HG03575 (cell line): ENCODE results near the gene EVI5.
"Not testable (repeated sequence)": the region's sequence is repeated elsewhere in the genome, so short reads cannot be mapped to it uniquely, and the experiment has no call there.

ENCODE experiments used
- ATAC-seq: cut with Tn5 transposase; IDR thresholded peaks from one replicate; pipeline ENCODE4 v1.9.1; 2021; ENCODE audit not compliant: unreplicated experiment, insufficient number of reproducible peaks, low FRiP score; ENCODE audit errors: extremely low read depth

The EVI5 gene

DNA sequence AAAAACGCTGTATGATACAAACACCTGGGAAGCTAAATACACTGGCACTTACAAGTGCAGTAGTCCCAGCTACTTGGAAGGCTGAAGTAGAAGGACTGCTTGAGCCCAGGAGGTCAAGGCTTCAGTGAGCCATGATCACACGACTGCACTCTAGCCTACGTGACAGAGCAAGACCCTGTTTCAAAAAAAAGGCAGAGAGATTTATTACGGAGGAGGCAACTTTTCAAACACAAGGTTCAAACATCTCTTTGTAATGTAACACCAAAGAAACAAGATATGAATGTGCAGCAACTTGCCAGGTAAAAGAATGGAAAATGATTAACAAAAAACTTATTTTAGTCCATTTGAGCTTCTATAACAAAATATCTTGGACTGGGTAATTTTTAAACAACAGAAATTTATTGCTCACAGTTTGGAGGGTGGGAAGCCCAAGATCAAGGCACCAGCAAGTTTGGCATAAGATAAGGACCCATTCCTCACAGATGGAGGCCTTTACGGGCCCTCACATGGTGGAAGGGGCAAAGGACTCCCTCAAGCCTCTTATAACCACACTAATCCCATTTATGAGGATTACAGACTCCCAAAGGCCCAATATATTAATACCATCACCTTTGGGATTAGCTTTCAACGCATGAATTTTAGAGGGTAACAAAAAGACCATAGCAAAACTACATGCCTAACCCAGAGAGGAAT, 73.3 kb downstream of the EVI5 start:
- no peak for ATAC-seq

DNA sequence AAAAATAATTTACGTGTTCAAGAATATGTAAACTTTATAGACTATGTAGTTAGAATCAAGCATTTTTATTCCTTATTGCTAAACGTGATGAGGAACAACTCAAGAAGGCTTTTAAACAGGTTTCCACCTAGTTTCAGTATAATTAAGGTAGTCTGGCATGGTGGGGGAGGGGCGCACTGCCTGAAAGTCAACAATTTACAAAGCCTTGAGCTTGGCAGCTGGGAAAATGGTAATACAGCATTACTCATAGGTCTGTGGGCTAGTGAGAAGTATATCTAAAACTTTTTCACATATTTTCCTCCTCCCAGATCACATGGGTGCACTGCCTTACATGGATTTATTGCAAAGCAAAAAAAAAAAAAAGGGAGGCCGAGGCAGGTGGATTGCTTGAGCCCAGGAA, 75.2 kb downstream of the EVI5 start:
- no peak for ATAC-seq

DNA sequence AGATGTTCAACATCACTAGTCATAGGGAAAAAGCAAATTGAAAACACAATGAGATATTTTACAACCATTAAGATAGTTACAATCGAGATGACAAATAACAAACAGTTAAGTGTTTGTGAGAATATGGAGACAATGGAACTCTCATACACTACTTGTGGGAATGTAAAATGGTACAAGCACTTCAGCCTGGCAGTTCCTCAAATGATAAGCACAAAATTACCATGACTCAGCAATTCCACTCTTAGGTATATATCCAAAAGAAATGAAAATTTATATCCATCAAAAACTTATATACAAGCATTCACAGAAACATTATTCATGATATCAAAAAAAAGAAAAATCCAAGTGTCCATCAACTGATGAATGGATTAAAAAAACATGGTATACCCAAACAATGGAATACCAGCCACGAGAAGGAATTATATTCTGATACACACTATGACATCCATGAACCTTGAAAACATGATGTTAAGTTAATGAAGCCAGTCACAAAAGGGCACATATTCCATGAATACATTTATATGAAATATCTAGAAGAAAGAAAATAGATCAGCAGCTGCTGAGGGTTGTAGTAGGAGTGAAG, 76.4 kb downstream of the EVI5 start:
- no peak for ATAC-seq

DNA sequence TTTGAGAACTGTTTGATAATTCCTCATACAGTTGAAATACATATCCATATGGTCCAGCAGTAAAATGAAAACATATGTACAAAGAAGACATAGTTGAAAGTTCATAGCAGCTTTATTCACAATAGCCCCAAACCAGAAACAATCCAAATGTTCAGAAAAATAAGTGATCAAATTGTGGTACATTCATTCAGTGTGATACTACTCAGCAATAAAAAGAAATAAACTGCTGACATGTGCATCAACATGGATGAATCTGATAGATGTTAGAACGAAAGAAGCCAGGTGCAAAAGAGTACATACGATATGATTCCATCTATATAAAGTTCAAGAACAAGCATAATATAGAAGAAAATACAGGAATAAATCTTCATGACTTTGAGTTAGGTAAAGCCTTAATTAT, 77.2 kb downstream of the EVI5 start:
- no peak for ATAC-seq

DNA sequence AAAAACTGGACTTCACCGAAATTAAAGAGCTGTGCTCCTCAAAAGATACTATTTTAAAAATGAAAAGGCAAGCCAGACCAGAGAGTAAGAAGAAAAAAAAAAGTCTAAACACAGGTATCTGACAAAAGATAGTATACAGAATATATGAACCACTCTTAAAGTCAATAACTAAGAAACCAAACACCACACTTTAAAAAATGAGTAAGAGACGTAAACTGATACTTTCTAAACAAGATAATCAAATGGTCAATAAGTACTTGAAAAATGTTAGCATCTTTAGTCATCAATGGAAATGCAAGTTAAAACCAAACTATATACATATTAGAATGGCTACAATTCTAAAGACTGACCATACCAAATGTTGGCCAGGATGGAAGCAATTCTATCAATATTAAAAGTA, 77.6 kb downstream of the EVI5 start:
- no peak for ATAC-seq

DNA sequence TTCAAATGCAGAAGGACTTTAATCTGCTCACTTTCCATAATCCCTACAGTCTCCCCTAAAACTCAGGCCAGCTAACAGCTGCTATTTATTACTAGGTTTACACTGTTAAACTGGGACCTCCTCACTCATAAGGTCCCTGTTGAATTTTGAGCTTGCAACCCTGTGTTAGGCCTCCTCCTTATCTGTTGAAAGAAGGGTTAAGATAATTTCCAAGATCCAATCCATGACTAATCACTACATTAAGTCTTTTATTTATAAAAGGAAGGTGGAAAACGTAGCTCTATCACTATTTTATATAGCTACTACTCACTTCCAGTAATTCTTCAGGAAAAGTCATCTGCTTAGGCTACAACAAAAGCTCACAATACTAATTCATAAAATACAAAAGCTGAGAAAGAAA, 79.5 kb downstream of the EVI5 start:
- no peak for ATAC-seq

DNA sequence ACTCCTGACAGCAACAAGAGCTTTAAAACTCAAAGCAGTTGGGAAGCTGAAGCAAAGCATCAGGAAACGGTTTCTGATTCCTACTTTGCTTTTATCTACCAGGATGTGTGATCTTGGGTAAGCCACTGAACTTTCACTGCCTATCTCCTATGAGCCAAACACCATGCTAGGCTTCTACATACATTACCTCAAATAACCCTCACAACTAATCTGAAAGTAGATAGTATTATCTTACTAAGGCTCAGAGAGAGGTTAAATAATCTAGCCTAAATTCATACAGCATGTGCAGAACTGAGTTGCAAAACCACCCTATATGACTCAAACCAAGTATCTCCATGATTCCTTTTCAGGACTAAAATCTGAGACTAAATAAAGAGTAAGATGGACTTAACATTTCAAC, 83.8 kb downstream of the EVI5 start:
- ATAC-seq = no peak

DNA sequence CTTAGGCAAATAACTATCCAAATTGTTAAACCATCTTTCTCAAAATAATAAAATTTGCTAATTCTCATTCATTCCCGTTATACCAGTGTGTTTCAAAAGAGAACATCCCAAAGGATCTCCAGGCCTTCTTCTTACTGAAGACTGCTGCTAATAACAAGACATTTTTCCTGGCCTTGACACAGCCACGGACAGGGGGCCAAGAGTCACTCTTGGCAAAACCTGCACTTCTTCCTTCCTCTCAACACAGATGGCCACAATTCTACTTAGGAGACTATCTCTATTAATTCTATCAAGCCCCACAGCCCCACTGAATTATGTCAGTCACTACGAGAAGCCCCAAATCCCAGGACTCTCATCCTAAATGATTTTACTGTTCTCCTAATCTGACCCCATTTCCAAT, 86.0 kb downstream of the EVI5 start:
- no peak for ATAC-seq

DNA sequence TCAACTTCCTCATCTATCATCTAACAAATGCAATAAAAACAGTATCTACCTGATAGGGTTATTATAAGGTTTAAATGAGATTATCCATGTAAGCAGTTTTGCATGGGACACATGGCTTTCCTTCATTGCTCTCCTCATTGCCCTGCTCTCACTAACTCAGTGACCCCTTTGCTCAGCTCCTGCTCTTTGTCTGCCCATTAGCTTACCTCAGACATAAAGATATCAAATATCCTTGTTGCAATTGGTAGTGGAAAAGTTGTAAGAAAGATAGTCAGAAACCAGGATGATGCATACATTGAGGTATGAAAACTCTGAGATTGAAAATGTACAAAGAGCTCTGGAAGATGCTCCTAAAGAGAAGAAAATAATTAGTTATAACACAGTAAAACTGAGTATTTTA, 89.8 kb downstream of the EVI5 start:
- no peak for ATAC-seq

DNA sequence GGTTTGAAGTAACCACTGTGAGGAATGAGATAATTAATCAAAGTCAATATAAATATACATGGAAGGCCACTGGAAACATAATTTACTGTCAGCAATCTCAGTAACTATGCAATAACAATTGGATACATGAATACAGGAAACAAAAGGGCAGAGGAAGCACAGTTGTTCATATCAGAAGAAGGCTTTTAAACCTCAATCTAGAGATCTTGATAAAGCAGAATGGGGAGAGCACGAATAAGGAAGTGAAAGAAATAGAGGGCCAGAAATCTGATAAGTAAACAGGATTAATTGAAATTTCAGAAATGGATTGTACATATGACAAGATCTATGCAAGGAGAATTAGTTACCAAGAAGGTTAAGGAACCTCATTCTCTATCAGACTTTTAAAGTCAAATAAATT, 93.0 kb downstream of the EVI5 start:
- no peak for ATAC-seq

DNA sequence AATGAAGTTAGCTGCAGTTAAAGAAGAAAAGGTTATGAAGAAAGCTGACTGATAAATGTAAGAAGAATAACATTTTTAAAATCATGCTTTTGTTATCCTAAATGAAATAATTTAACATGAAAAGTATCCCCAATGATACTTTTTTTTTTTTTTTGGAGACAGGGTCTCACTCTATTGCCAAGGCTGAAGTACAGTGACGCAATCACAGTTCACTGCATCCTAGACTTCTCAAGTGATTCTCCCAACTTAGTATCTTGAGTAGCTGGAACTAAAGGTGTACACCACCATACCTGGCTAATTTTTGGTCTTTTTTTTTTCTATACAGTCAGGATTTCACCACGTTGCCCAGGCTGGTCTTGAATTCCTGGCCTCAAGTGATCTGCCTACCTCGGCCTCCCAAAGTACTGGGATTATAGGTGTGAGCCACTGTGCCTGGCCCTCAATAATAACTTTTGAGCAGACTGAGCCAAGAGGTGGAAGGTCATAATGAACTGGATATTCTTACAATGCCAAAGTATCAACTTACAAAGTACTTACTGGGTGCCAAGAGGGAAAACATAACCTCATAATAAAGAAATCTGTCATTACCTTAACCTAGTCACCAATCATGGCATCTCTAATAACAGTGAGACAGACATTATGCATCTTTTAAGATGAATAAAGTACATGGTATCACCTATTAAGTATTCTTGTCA, 94.5 kb downstream of the EVI5 start:
- ATAC-seq = no peak

DNA sequence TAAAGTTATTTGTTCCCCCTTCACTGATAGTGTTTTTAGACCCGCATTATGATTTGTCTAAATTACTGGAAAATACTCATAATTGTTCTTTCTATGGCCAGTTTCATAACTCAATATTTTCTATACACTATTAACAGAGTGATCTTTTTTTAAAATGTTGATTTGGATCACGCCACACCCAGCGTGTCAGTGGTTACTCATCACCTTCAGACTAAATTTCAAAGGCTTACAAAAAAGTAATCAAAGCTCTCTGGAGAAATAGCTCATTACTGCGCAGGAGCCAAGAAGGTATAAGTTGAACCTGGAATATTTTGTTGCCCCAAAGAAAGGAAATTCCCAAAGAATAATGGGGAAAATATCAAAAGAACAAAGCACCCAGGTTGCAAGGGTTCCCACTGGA, 104.9 kb downstream of the EVI5 start:
- ATAC-seq = no peak

DNA sequence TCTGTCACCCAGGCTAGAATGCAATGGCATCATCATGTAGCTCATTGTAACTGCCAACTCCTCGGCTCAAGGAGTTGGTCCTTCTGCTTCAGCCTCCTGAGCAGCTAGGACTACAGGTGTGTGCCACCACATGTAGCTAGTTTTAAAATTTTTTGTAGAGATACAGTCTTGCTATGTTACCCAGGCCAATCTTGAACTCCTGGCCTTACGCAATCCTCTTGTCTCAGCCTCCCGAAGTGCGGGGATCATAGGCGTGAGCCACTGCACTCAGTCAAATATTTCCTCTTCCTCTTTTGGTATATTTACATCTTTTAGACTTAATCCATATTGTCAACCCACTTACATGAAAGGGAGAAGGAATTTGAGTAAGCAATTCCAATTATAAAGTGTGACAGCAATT, 121.1 kb downstream of the EVI5 start:
- no peak for ATAC-seq

DNA sequence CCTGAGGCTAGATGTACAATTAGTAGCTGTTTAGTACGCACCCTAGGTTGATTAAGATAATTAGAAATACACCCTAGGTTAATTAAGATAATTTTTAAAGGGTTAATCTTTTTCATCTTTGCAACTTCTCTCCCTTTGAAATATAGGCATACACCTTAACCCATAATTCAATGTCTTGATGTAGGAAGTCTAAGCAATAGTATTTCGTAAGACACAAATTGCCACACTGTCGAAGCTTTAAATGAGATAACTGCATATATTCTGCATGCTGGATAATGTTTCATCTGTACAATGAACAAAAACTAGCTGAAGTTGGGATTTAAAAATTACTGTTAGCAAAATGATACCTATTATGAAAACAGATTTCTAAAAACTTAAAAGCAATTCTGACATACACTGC, 122.9 kb downstream of the EVI5 start:
- no peak for ATAC-seq

DNA sequence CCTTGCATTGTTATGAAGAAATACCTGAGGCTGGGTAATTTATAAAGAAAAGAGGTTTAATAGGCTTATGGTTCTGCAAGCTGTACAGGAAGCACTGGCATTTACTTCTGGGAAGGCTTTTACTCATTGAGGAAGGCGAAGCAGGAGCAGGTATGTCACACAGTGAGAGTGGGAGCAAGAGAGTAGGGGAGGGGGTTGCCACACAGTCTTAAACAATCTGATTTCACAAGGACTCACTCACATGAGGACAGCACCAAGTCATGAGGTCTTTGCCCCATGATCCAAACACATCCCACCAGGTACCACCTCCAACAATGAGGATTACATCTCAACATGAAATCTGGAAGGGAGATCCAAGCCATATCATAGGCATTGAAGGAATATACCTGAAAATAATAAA, 127.2 kb downstream of the EVI5 start:
- no peak for ATAC-seq

DNA sequence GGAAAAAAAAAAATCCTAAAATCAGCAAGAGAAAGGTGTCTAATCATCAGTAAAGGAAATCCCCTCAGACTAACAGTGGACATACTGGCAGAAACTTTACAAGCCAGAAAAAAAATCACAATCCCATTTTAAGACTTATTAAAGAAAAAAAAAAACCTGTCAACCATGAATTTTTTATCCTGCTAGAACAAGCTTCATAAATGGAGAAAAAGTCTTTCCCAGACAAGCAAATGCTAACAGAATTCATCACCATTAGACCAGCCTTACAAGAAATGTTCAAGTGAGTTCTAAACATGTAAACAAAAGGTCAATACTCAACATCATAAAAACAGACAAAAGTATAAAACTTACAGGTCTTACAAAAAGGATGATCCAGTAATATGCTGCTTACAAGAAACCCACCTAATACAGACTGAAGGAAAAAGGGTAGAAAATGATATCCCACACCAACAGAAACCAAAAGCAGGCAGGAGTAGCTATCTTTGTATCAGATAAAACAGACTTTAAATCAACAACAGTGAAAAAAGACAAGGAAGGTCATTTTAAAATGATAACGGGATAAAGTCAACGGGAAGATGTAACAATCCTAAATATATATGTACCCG, 129.6 kb downstream of the EVI5 start:
- ATAC-seq = no peak

DNA sequence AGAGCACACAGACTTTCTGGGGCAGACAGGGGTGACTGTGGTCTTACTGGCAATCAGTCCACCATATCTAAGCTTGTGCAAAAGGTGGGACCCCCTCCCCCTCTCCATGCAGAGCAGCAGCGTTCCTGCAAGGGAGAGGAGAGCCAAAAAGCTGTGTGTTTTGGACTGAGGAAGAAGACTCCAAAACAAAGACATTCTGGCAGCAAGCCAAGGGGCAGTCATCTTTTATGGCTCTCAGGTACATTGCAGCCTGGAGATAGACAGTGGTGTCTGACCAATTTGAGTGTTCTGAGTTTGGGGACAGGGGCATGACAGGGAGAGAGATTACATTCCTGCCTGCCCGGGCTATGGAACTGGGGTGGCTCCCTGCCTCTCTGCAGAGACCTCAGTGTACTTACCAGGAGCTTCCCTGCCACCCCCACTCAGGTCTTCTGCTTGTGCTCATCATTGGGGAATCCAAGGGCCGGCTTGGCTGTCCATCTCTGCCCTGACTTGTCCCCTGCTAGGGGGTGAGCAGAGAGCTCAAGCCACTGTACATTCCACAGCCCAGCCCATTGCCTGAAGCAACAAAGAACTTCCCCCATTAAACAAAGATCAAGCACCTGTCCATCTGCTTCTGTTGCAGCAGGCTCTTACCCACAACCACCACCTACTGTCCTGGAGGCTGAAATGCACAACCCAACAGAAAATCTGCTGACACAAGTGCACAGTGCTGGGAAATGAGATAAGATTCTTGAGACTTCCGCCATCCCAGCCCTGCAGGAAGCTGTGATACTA, 131.1 kb downstream of the EVI5 start:
- ATAC-seq = no peak

DNA sequence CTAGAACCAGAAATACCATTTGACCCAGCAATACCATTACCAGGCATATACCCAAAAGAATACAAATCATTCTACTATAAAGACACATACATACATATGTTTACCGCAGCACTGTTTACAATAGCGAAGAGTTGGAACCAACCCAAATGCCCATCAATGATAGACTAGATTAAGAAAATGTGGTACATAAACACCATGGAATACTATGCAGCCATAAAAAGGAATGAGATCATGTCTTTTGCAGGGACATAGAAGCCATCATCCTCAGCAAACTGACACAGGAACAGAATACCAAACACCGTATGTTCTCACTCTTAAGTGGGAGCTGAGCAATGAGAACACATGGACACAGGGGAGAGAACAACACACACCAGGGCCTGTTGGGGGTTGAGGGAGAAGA, 144.2 kb downstream of the EVI5 start:
- not testable (repeated sequence) for ATAC-seq

DNA sequence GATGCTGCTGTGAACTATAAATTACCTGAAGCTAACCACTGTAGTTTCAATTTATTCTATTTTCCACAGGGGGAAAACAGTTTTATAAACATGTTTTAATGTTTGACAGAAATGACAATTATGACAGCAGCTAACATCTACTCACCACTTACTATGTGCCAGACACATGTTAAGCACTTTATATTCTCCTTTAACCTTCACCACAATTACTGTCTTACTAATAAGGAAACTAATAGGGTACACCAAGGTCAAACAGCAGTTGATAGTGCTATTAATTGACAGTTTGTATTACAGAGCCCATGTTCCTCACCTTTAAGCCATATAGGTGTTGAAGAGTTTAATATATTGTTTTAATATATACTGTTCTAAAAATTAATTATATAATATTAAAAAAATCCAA, 146.4 kb downstream of the EVI5 start:
- ATAC-seq = no peak
